ENCODE data around the gene THADA. TPM values are rescaled to one million over a fixed set of nuclear protein-coding genes. Genes with fewer than 3 reads are reported as not detected.

THADA gene
- total RNA-seq, 1 experiment from 2014 or later, result 20.1 TPM

DNA sequence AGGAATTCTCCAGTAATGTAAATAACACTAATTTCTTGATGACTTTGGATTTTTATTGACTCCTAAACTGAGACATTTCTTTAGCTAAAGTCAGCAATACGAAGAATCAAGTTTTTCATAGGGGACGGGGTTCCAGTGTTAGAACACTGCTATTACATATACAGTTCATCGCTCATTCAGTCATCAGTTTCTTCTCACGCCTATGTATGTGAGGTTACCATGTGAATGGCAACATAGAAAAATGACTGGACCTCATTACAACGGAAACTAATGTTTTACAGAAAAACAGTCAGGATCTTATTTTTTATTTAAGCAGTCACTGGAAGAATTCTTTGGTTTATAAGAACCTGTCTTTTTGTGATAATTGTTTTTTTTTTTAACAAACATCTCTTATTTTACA lies 56.4 kb downstream of the THADA start:
- Histone ChIP-seq H2AFZ (ENCODE audit: low read length) (no peak overlapping the region), H3K4me1 (ENCODE audit: insufficient read depth, low read length) (no peaks in the 10 kb centered on the region), H3K14ac (ENCODE audit: insufficient read depth, low read length) (no peak overlapping the region), H4K8ac (replicated peaks; ENCODE audit: insufficient read length, low read depth, low read length) (no peak overlapping the region), H3K23me2 (ENCODE audit: insufficient read length, low read depth, low read length, poor library complexity, severe bottlenecking) (no peaks in the 10 kb centered on the region), H3K79me2 (ENCODE audit: insufficient read depth, low read length) (no peaks in the 10 kb centered on the region), H3K18ac (ENCODE audit: insufficient read length, low read depth, low read length) (no peak overlapping the region), H3K56ac (ENCODE audit: insufficient read length, low read depth, low read length) (no peak overlapping the region), H2AK5ac (ENCODE audit: insufficient read length, low read length) (no peak overlapping the region), H3K4me2 (ENCODE audit: insufficient read depth, insufficient read length, low read length) (no peak overlapping the region), H2BK20ac (ENCODE audit: low read depth, low read length, poor library complexity, severe bottlenecking) (no peak overlapping the region), H3K79me1 (ENCODE audit: insufficient read depth, low read depth, low read length, poor library complexity, severe bottlenecking) (no peaks in the 10 kb centered on the region), H3K27ac (ENCODE audit: insufficient read length, low read depth, low read length) (no peak overlapping the region), H3K9me3 (ENCODE audit: control insufficient read depth, low read depth, low read length) (no peaks in the 10 kb centered on the region), H2BK120ac (ENCODE audit: low read depth, low read length, poor library complexity, severe bottlenecking) (no peak overlapping the region), H2BK12ac (ENCODE audit: insufficient read length, low read depth, low read length) (no peak overlapping the region), H4K5ac (ENCODE audit: insufficient read length, low read depth, low read length) (no peak overlapping the region), H3K9ac (ENCODE audit: extremely low read depth, insufficient read length, low read length) (no peak overlapping the region), H4K20me1 (ENCODE audit: control insufficient read depth, insufficient read depth, insufficient read length) (no peaks in the 10 kb centered on the region), H4K91ac (ENCODE audit: insufficient read length, low read depth, low read length) (no peak overlapping the region), H3K27me3 (ENCODE audit: insufficient read depth, low read length) (no peaks in the 10 kb centered on the region), H3T11ph (ENCODE audit: low read length) (no peak overlapping the region), H3K23ac (ENCODE audit: insufficient read length, low read depth, low read length) (no peak overlapping the region), H2BK5ac (ENCODE audit: insufficient read length, low read length) (no peak overlapping the region), H3K4ac (ENCODE audit: low read depth, low read length) (no peak overlapping the region), H2BK15ac (ENCODE audit: low read depth, low read length) (no peak overlapping the region)
- Mint-ChIP-seq H3K27ac (no peak overlapping the region), H3K4me3 (no peak overlapping the region), H3K9me3 (peaks cover 0 to 3% of the 10 kb centered on the region in 2 experiments; a peak in 1 of 5 replicates), H3K27me3 (ENCODE audit: low read depth) (no peaks in the 10 kb centered on the region), H3K36me3 (ENCODE audit: insufficient read depth in 1 of 3, low read depth in 3 of 3) (peaks cover 0 to 8% (median 5%) of the 10 kb centered on the region in 3 experiments; a peak in 6 of 7 replicates), H3K4me1 (no peaks in the 10 kb centered on the region)
- TF ChIP-seq, protein P1, sequence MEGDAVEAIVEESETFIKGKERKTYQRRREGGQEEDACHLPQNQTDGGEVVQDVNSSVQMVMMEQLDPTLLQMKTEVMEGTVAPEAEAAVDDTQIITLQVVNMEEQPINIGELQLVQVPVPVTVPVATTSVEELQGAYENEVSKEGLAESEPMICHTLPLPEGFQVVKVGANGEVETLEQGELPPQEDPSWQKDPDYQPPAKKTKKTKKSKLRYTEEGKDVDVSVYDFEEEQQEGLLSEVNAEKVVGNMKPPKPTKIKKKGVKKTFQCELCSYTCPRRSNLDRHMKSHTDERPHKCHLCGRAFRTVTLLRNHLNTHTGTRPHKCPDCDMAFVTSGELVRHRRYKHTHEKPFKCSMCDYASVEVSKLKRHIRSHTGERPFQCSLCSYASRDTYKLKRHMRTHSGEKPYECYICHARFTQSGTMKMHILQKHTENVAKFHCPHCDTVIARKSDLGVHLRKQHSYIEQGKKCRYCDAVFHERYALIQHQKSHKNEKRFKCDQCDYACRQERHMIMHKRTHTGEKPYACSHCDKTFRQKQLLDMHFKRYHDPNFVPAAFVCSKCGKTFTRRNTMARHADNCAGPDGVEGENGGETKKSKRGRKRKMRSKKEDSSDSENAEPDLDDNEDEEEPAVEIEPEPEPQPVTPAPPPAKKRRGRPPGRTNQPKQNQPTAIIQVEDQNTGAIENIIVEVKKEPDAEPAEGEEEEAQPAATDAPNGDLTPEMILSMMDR (conservative IDR thresholded peaks at IDR 0.05), result no peak
- no peak for DNase-seq
- WGBS (ENCODE audit: extremely low coverage, insufficient read length, low lambda C conversion rate), result no CpG with 5 or more reads among the region's 5 CpGs

All from H9 (cell line).